ENCODE results near the gene SLAMF9. TPM values are rescaled to one million over a fixed set of nuclear protein-coding genes. Genes with fewer than 3 reads are reported as not detected.

SLAMF9 gene
- total and polyA plus RNA-seq, 4 donors: 0.25 to 0.68 (median 0.64) TPM; not detected in 1

DNA sequence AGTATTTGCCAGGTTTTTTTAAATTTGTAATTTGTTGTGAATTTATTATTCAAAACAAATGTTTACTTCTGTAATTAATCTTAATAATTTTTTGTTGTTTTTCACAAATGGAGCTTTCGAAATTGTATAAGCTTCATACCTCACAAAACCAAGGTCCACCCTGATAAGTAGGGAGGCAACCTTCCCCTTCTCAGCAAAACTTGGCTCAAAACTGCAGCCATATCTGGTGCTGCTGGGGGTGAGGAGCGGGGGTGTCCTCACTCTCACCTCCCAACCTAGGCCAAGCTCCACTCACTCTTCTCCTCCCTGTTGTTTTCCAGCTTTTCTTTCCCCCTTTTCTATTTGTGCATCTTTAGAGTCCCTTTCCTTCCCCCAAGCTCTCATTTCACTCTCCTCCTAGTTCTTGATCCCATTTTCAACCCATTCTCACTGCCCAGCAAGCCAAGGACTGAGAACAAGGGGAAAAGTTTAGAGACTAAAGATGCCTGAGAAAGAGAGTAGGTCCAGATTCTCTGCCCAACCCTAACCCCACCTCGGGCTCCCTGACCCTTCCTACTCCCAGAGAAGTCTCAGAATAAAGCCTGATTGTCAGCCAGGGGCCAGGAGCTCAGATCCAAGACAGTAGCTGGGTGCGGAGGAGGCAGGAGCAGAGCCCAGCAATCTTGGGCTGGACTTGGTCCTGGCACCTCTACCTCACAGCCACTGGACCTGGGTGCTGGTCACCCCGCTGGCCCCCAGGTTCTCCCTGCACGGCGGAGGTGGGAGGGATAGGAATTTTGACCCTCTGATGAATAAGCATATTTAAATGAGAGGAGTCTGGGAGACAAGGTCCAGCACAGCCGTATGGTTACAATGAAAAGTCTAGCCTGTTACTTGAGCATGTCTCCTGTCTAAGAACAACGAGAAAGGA is 45.8 kb downstream of the SLAMF9 start:
- H3K4me3 ChIP-seq (ENCODE audit: low read depth in 1 of 3, low read length in 3 of 3): no peak overlapping the region
- no peaks in the 10 kb centered on the region for H3K27me3 ChIP-seq (ENCODE audit: control insufficient read depth in 4 of 4, insufficient read depth in 4 of 4, low read length in 3 of 4)
- no peak overlapping the region for H3K27ac ChIP-seq (ENCODE audit: low read depth in 1 of 2, low read length in 2 of 2)
- H3K36me3 ChIP-seq (ENCODE audit: control insufficient read depth in 4 of 4, insufficient read depth in 3 of 4, low read depth in 1 of 4, low read length in 3 of 4): no peaks in the 10 kb centered on the region
- 83% methylated on average over 9 of the region's 9 CpGs for WGBS
- H3K9me3 ChIP-seq (ENCODE audit: control insufficient read depth in 4 of 4, low read length in 3 of 4): no peaks in the 10 kb centered on the region
- DNase-seq (ENCODE audit: low spot score): no peak
- no peaks in the 10 kb centered on the region for H3K4me1 ChIP-seq (ENCODE audit: control insufficient read depth in 4 of 4, insufficient read depth in 4 of 4, low read length in 3 of 4)
- TF ChIP-seq FOXA2 (IDR thresholded peaks at IDR 0.05) (no peak), SP1 (IDR thresholded peaks at IDR 0.05) (no peak), HNF4G (IDR thresholded peaks at IDR 0.05) (no peak), GABPA (IDR thresholded peaks at IDR 0.05 in 1 of 2, conservative IDR thresholded peaks at IDR 0.05 in 1 of 2) (no peak), FOXA1 (IDR thresholded peaks at IDR 0.05) (no peak), JUND (IDR thresholded peaks at IDR 0.05) (no peak)
- TF ChIP-seq, protein P1, sequence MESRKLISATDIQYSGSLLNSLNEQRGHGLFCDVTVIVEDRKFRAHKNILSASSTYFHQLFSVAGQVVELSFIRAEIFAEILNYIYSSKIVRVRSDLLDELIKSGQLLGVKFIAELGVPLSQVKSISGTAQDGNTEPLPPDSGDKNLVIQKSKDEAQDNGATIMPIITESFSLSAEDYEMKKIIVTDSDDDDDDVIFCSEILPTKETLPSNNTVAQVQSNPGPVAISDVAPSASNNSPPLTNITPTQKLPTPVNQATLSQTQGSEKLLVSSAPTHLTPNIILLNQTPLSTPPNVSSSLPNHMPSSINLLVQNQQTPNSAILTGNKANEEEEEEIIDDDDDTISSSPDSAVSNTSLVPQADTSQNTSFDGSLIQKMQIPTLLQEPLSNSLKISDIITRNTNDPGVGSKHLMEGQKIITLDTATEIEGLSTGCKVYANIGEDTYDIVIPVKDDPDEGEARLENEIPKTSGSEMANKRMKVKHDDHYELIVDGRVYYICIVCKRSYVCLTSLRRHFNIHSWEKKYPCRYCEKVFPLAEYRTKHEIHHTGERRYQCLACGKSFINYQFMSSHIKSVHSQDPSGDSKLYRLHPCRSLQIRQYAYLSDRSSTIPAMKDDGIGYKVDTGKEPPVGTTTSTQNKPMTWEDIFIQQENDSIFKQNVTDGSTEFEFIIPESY (IDR thresholded peaks at IDR 0.05): no peak
- TF ChIP-seq, protein P2, sequence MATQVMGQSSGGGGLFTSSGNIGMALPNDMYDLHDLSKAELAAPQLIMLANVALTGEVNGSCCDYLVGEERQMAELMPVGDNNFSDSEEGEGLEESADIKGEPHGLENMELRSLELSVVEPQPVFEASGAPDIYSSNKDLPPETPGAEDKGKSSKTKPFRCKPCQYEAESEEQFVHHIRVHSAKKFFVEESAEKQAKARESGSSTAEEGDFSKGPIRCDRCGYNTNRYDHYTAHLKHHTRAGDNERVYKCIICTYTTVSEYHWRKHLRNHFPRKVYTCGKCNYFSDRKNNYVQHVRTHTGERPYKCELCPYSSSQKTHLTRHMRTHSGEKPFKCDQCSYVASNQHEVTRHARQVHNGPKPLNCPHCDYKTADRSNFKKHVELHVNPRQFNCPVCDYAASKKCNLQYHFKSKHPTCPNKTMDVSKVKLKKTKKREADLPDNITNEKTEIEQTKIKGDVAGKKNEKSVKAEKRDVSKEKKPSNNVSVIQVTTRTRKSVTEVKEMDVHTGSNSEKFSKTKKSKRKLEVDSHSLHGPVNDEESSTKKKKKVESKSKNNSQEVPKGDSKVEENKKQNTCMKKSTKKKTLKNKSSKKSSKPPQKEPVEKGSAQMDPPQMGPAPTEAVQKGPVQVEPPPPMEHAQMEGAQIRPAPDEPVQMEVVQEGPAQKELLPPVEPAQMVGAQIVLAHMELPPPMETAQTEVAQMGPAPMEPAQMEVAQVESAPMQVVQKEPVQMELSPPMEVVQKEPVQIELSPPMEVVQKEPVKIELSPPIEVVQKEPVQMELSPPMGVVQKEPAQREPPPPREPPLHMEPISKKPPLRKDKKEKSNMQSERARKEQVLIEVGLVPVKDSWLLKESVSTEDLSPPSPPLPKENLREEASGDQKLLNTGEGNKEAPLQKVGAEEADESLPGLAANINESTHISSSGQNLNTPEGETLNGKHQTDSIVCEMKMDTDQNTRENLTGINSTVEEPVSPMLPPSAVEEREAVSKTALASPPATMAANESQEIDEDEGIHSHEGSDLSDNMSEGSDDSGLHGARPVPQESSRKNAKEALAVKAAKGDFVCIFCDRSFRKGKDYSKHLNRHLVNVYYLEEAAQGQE (IDR thresholded peaks at IDR 0.05): no peak
- no peak overlapping the region for H3K9ac ChIP-seq (ENCODE audit: low read depth in 1 of 2, low read length in 2 of 2)

DNA sequence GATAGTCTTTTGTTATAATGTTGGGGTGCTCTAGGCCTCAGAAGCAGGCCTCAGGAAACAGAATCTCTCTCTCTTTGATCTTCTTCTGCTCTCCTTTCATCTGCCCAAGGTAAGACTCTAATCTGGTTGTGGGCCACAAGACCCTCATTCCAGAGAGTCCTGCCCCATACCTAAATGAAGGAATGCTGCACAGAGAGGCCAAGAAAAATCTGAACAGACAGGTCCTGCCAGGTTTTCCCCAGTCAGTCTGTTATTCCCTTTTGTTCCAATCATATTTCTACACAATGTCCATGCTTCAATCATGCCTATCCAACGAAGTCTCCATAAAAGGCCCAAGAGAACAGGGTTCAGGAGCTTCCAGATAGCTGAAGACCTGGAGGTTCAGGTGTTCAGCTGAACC is 47.1 kb downstream of the SLAMF9 start:
- WGBS: 90% methylated on average over 1 of the region's 1 CpG
- no peaks in the 10 kb centered on the region for H3K9me3 ChIP-seq (ENCODE audit: control insufficient read depth in 4 of 4, low read length in 3 of 4)
- no peaks in the 10 kb centered on the region for H3K27me3 ChIP-seq (ENCODE audit: control insufficient read depth in 4 of 4, insufficient read depth in 4 of 4, low read length in 3 of 4)
- no peak for DNase-seq (ENCODE audit: low spot score)
- no peak overlapping the region for H3K27ac ChIP-seq (ENCODE audit: low read depth in 1 of 2, low read length in 2 of 2)
- H3K4me3 ChIP-seq (ENCODE audit: low read depth in 1 of 3, low read length in 3 of 3): no peak overlapping the region
- TF ChIP-seq SP1 (IDR thresholded peaks at IDR 0.05) (no peak), TAF1 (conservative IDR thresholded peaks at IDR 0.05) (no peak), HNF4G (IDR thresholded peaks at IDR 0.05) (no peak), RAD21 (IDR thresholded peaks at IDR 0.05) (no peak), NR2F2 (IDR thresholded peaks at IDR 0.05) (no peak), RXRA (IDR thresholded peaks at IDR 0.05) (no peak)
- TF ChIP-seq, protein P3, sequence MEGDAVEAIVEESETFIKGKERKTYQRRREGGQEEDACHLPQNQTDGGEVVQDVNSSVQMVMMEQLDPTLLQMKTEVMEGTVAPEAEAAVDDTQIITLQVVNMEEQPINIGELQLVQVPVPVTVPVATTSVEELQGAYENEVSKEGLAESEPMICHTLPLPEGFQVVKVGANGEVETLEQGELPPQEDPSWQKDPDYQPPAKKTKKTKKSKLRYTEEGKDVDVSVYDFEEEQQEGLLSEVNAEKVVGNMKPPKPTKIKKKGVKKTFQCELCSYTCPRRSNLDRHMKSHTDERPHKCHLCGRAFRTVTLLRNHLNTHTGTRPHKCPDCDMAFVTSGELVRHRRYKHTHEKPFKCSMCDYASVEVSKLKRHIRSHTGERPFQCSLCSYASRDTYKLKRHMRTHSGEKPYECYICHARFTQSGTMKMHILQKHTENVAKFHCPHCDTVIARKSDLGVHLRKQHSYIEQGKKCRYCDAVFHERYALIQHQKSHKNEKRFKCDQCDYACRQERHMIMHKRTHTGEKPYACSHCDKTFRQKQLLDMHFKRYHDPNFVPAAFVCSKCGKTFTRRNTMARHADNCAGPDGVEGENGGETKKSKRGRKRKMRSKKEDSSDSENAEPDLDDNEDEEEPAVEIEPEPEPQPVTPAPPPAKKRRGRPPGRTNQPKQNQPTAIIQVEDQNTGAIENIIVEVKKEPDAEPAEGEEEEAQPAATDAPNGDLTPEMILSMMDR (IDR thresholded peaks at IDR 0.05; ENCODE audit: low read depth, low read length, missing input control): no peak
- TF ChIP-seq, protein P4, sequence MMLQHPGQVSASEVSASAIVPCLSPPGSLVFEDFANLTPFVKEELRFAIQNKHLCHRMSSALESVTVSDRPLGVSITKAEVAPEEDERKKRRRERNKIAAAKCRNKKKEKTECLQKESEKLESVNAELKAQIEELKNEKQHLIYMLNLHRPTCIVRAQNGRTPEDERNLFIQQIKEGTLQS (IDR thresholded peaks at IDR 0.05): no peak
- TF ChIP-seq, protein P2 (IDR thresholded peaks at IDR 0.05): no peak
- TF ChIP-seq, protein P1 (IDR thresholded peaks at IDR 0.05): no peak
- no peak overlapping the region for H3K9ac ChIP-seq (ENCODE audit: low read depth in 1 of 2, low read length in 2 of 2)
- no peaks in the 10 kb centered on the region for H3K4me1 ChIP-seq (ENCODE audit: control insufficient read depth in 4 of 4, insufficient read depth in 4 of 4, low read length in 3 of 4)
- H3K36me3 ChIP-seq (ENCODE audit: control insufficient read depth in 4 of 4, insufficient read depth in 3 of 4, low read depth in 1 of 4, low read length in 3 of 4): no peaks in the 10 kb centered on the region

All from liver (tissue), 9 donors.